Measurements from ENCODE around the gene SIK3.

DNA sequence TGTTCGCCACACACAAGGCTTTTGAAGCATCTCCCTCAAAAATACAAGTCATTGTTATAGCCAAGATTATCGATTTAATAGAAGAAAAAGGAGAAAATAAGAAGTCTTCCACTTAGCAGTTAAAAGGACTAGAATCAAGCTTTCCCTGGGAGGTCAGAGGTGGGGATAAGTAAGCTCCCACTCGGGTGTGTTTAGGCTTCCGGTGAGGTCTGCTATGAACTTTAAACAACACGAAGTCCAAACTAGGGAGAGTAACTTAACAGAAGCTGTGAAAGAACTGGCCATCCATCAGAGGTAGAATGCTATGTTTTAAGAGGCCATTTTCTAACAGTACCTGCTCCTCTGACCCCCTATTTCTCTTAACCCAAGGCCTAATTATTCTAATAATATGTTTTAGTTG lies 169.4 kb downstream of the SIK3 start:
- TF ChIP-seq, protein P1, sequence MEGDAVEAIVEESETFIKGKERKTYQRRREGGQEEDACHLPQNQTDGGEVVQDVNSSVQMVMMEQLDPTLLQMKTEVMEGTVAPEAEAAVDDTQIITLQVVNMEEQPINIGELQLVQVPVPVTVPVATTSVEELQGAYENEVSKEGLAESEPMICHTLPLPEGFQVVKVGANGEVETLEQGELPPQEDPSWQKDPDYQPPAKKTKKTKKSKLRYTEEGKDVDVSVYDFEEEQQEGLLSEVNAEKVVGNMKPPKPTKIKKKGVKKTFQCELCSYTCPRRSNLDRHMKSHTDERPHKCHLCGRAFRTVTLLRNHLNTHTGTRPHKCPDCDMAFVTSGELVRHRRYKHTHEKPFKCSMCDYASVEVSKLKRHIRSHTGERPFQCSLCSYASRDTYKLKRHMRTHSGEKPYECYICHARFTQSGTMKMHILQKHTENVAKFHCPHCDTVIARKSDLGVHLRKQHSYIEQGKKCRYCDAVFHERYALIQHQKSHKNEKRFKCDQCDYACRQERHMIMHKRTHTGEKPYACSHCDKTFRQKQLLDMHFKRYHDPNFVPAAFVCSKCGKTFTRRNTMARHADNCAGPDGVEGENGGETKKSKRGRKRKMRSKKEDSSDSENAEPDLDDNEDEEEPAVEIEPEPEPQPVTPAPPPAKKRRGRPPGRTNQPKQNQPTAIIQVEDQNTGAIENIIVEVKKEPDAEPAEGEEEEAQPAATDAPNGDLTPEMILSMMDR (IDR thresholded peaks at IDR 0.05; ENCODE audit: low read depth, low read length): no peak
- TF ChIP-seq POLR2A (IDR thresholded peaks at IDR 0.05; ENCODE audit: extremely low read depth, insufficient read length): no peak
- TF ChIP-seq, protein P2, sequence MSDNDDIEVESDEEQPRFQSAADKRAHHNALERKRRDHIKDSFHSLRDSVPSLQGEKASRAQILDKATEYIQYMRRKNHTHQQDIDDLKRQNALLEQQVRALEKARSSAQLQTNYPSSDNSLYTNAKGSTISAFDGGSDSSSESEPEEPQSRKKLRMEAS (IDR thresholded peaks at IDR 0.05; ENCODE audit: low read depth, low read length): no peak
